Sigmoid colon (tissue), 7 donors: ENCODE measurements around the gene ACOX3. TPM values are rescaled to one million over a fixed set of nuclear protein-coding genes. Genes with fewer than 3 reads are reported as not detected.
A peak's percentile ranks its signal among the peaks of the same experiment; 100 is the strongest.

Source experiments
- DNase-seq: peaks from one replicate; pipeline ENCODE4 v3.0.0-alpha.2; 2019
- H3K27ac ChIP-seq, 4 donors: fragments of 200-600 bp; sonication (generic); one replicate each; pipeline ENCODE4 v1.5.1; 2016 to 2019; ENCODE audit warnings: mild to moderate bottlenecking in 1 of 4
- H3K27me3 ChIP-seq, 3 donors: fragments of 200-600 bp; sonication (generic); one replicate each; pipeline ENCODE4 v1.5.1; 2019; ENCODE audit warnings: mild to moderate bottlenecking in 1 of 3
- H3K36me3 ChIP-seq, 4 donors: fragments of 200-600 bp; sonication (generic); one replicate each; pipeline ENCODE4 v1.5.1; 2016 to 2019
- H3K4me1 ChIP-seq, 4 donors: fragments of 200-600 bp; sonication (generic); one replicate each; pipeline ENCODE4 v1.5.1; 2017 to 2019
- H3K4me3 ChIP-seq, 4 donors: fragments of 200-600 bp; sonication (generic); one replicate each; pipeline ENCODE4 v1.5.1; 2017 to 2019; ENCODE audit warnings: mild to moderate bottlenecking in 2 of 4, moderate library complexity in 1 of 4
- H3K9me3 ChIP-seq, 4 donors: fragments of 200-600 bp in 3 of 4; sonication (generic) in 3 of 4; one replicate each; pipeline versions ENCODE4 v1.5.1 to v1.6.1; 2013 to 2019
- CTCF ChIP-seq, 4 experiments: fragments of 450-650 bp in 3 of 4; fragments of 200-600 bp in 1 of 4; IDR thresholded peaks; one replicate each; pipeline ENCODE4 v1.5.1; 2016 to 2019; ENCODE audit warnings: antibody characterized with exemption in 4 of 4, mild to moderate bottlenecking in 3 of 4, moderate library complexity in 2 of 4
- EP300 ChIP-seq, 4 donors: sonication (generic); formaldehyde crosslinking; IDR thresholded peaks; one replicate each; pipeline ENCODE4 v1.6.1; 2017; ENCODE audit warnings: antibody characterized with exemption in 4 of 4
- POLR2A ChIP-seq, 2 donors: fragments of 450-650 bp; IDR thresholded peaks; one replicate each; pipeline ENCODE4 v1.6.1; 2016; ENCODE audit warnings: antibody characterized with exemption in 2 of 2, mild to moderate bottlenecking in 2 of 2, moderate library complexity in 2 of 2
- POLR2AphosphoS5 ChIP-seq, 4 donors: sonication (generic); formaldehyde crosslinking; IDR thresholded peaks; one replicate each; pipeline ENCODE4 v1.6.1; 2017; ENCODE audit warnings: antibody characterized with exemption in 4 of 4
- WGBS, 2 donors: extraction: QIAGEN DNeasy Blood & Tissue Kit; methylation state at CpG; one replicate each; pipeline ENCODE4 v1.1.7; 2013; 5-methylcytosine and 5-hydroxymethylcytosine counted together
- intact Hi-C: fragments of 100-400 bp; cut with DNase I; formaldehyde crosslinking; loops from one replicate; pipeline ENCODE4 v1.15.1; 2023
- polyA plus RNA-seq, 3 donors: library from polyadenylated mRNA; stranded (reverse); fragments of 200-250 nt; gene quantifications; one replicate each; pipeline ENCODE4 v1.2.3, GENCODE V29; 2013
- total RNA-seq, 4 donors: library from RNA; depleted of rRNA; stranded (reverse); fragments of >200 nt; gene quantifications; one replicate each; pipeline ENCODE4 v1.1.0, GENCODE V29; 2016
- donor health status: healthy with polysubstance abuse.
- donor health status: Bipolar disorder and iron deficiency.
- donor health status: healthy.

Gene ACOX3
- total and polyA plus RNA-seq, 7 donors = 8.4 to 51.0 (median 24.8) TPM

GRCh38 chr4:8431553-8431952, 9.0 kb downstream of the ACOX3 start:
- no peaks in the 10 kb centered on the region for H3K9me3 ChIP-seq
- intact Hi-C loops = no loop called here
- H3K4me3 ChIP-seq = no peak overlapping the region
- H3K4me1 ChIP-seq = peaks cover 0 to 39% (median 29%) of the 10 kb centered on the region in 4 donors
- no peaks in the 10 kb centered on the region for H3K36me3 ChIP-seq
- no peak overlapping the region for H3K27ac ChIP-seq
- TF ChIP-seq POLR2A (IDR thresholded peaks at IDR 0.05) (no peak), EP300 (IDR thresholded peaks at IDR 0.05) (no peak), CTCF (IDR thresholded peaks at IDR 0.05) (no peak), POLR2AphosphoS5 (IDR thresholded peaks at IDR 0.05) (no peak)
- no peak for DNase-seq
- WGBS, 2 donors = 89 to 90% methylated on average over 5 of the region's 5 CpGs
- no peaks in the 10 kb centered on the region for H3K27me3 ChIP-seq

GRCh38 chr4:8428288-8429097, 12.0 kb downstream of the ACOX3 start:
- DNase-seq = peak; percentile 94
- intact Hi-C loops = loop anchor here (1.0 to 5.0 kb wide), 2 partner anchors 12 to 271 kb away; partner anchors contain the start of genes ABLIM2, ACOX3 and TRMT44
- Histone ChIP-seq H3K36me3 (peaks cover 0 to 9% (median 2%) of the 10 kb centered on the region in 4 donors), H3K9me3 (no peaks in the 10 kb centered on the region), H3K4me3 (peak overlapping the region; percentile 77 to 98 (median 94)), H3K27me3 (no peaks in the 10 kb centered on the region), H3K27ac (peak overlapping the region; percentile 86 to 95 (median 92)), H3K4me1 (peaks cover 0 to 44% (median 34%) of the 10 kb centered on the region in 4 donors)
- 2 to 3% methylated on average over 56 of the region's 56 CpGs for WGBS, 2 donors
- TF ChIP-seq CTCF (IDR thresholded peaks at IDR 0.05) (peak in 1 of 4 experiments; percentile 12), POLR2AphosphoS5 (IDR thresholded peaks at IDR 0.05) (peak; percentile 86 to 94 (median 92)), EP300 (IDR thresholded peaks at IDR 0.05) (peak in 2 of 4 donors; percentile 42 to 72), POLR2A (IDR thresholded peaks at IDR 0.05) (peak; percentile 54 to 63)

- peak overlapping the region; percentile 86 to 95 (median 92) for H3K27ac ChIP-seq
- peaks cover 0 to 9% (median 2%) of the 10 kb centered on the region in 4 donors for H3K36me3 ChIP-seq
- TF ChIP-seq POLR2A (IDR thresholded peaks at IDR 0.05) (no peak), CTCF (IDR thresholded peaks at IDR 0.05) (no peak), EP300 (IDR thresholded peaks at IDR 0.05) (no peak), POLR2AphosphoS5 (IDR thresholded peaks at IDR 0.05) (no peak)
- no peaks in the 10 kb centered on the region for H3K27me3 ChIP-seq
- H3K4me3 ChIP-seq = peak overlapping the region; percentile 77 to 98 (median 94)
- intact Hi-C loops = loop anchor here (1.0 to 5.0 kb wide), 2 partner anchors 12 to 271 kb away; partner anchors contain the start of genes ABLIM2, ACOX3 and TRMT44
- WGBS, 2 donors = 1 to 3% methylated on average over 21 of the region's 21 CpGs
- H3K9me3 ChIP-seq = no peaks in the 10 kb centered on the region
- H3K4me1 ChIP-seq = peaks cover 0 to 44% (median 34%) of the 10 kb centered on the region in 4 donors
- DNase-seq = peak; percentile 76
These were observed 12.7 kb downstream of the ACOX3 start for GRCh38 chr4:8427761-8428287.

- H3K9me3 ChIP-seq = no peaks in the 10 kb centered on the region
- no peaks in the 10 kb centered on the region for H3K27me3 ChIP-seq
- H3K27ac ChIP-seq = peak overlapping the region in 3 of 4 donors; percentile 91 to 95 (median 93)
- TF ChIP-seq CTCF (IDR thresholded peaks at IDR 0.05) (no peak), POLR2A (IDR thresholded peaks at IDR 0.05) (no peak), EP300 (IDR thresholded peaks at IDR 0.05) (no peak), POLR2AphosphoS5 (IDR thresholded peaks at IDR 0.05) (no peak)
- peaks cover 0 to 44% (median 34%) of the 10 kb centered on the region in 4 donors for H3K4me1 ChIP-seq
- no peak for DNase-seq
- WGBS, 2 donors = 84 to 86% methylated on average over 17 of the region's 17 CpGs
- H3K36me3 ChIP-seq = peaks cover 0 to 9% (median 2%) of the 10 kb centered on the region in 4 donors
- peak overlapping the region; percentile 77 to 98 (median 94) for H3K4me3 ChIP-seq
- intact Hi-C loops = loop anchor here (5.0 kb wide), 1 partner anchor 270 kb away; the partner anchor contains the start of gene ABLIM2
These were observed 13.3 kb downstream of the ACOX3 start for GRCh38 chr4:8427262-8427661.
